ENCODE results near the gene GNB1. TPM values are rescaled to one million over a fixed set of nuclear protein-coding genes. Genes with fewer than 3 reads are reported as not detected.

Gene GNB1
- total and polyA plus RNA-seq, 3 experiments from 2014 or later: 114 to 470 (median 436) TPM

DNA sequence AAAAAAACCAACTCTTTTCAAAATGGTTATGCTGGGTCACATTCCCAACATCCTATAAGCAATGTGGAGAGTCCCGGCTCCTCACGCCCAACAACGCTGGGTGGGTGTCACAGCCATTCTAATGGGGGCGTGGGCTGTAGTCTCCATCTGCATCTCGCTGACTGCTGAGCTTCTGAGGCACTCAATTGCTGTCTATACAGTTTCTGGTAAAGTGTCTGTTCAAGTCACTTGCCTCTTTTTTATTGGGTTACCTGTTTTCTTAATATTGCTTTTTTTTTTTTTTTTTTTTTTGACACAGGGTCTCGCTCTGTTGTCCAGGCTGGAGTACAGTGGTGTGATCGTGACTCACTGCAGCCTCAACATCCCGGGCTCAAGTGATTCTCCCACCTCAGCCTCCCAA is 54.8 kb downstream of the GNB1 start:
- Histone ChIP-seq H3K27me3 (ENCODE audit: insufficient read depth, low read length, poor library complexity, severe bottlenecking) (no peaks in the 10 kb centered on the region), H3K4me3 (ENCODE audit: low read length) (no peak overlapping the region), H3K4me1 (ENCODE audit: insufficient read depth, low read length) (peaks cover 6% of the 10 kb centered on the region), H3K9me3 (ENCODE audit: low read length) (no peaks in the 10 kb centered on the region), H3K36me3 (ENCODE audit: insufficient read depth, low read length) (peaks cover 21% of the 10 kb centered on the region), H3K27ac (ENCODE audit: low read depth, low read length) (no peak overlapping the region)
- peak in 1 of 5 donors; percentile 1 for DNase-seq
- Mint-ChIP-seq H3K27ac (peak overlapping the region in 3 of 8 donors; percentile 29 to 61 (median 47)), H3K36me3 (peaks cover 0 to 62% (median 3%) of the 10 kb centered on the region in 3 donors), H3K4me3 (no peak overlapping the region), H3K4me1 (peaks cover 33 to 57% (median 44%) of the 10 kb centered on the region in 3 donors), H3K9me3 (no peaks in the 10 kb centered on the region), H3K27me3 (no peaks in the 10 kb centered on the region)
- POLR2A ChIA-PET: no interaction called here
- CTCF ChIA-PET: no interaction called here

DNA sequence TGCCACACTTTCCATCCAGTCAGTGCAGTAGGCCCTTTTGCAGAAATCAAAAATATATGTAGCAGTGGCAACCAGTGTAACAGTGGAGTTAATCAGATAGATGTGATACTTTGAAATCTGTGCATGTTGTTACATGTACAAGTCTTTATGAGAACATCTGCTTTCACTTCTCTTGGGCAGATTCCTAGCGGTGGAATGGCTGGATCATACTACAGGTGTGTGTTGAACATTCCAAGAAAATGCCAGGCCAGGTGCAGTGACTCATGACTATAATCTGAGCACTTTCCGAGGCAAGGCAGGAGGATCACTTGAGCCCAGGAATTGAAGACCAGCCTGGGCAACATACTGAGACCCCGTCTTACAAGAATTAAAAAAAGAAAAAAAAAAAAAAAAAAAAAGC is 55.3 kb downstream of the GNB1 start:
- H3K36me3 ChIP-seq (ENCODE audit: insufficient read depth, low read length): peaks cover 21% of the 10 kb centered on the region

DNA sequence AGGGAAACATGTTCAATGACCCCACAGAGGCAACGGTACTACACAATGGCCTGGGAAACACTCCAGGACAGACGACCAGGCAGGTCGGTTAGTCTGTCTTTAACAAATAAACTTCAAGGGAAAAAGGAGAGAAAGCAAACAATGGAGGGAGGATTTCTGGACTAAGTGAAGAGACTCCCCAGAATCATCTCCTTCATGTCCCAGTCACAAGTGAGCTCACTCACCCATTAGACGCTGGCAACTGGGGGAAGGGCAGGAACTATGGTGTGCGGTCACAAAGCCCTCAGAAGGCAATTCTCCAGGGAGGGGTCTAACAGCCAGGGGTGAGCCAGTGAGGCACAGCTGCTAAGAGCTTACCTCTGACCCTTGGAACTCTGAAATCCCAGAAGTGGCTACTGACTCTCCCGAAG is 57.0 kb downstream of the GNB1 start:
- peaks cover 0 to 66% (median 7%) of the 10 kb centered on the region in 3 donors for H3K36me3 Mint-ChIP-seq
- H3K9me3 Mint-ChIP-seq: no peaks in the 10 kb centered on the region
- DNase-seq: peak in 1 of 5 donors; percentile 8
- Histone ChIP-seq H3K27ac (ENCODE audit: low read depth, low read length) (no peak overlapping the region), H3K36me3 (ENCODE audit: insufficient read depth, low read length) (peaks cover 21% of the 10 kb centered on the region), H3K4me1 (ENCODE audit: insufficient read depth, low read length) (no peaks in the 10 kb centered on the region), H3K4me3 (ENCODE audit: low read length) (no peak overlapping the region), H3K9me3 (ENCODE audit: low read length) (no peaks in the 10 kb centered on the region), H3K27me3 (ENCODE audit: insufficient read depth, low read length, poor library complexity, severe bottlenecking) (no peaks in the 10 kb centered on the region)
- H3K27me3 Mint-ChIP-seq: no peaks in the 10 kb centered on the region
- H3K4me1 Mint-ChIP-seq: peaks cover 31 to 52% (median 35%) of the 10 kb centered on the region in 3 donors
- peak overlapping the region in 6 of 8 donors; percentile 32 to 87 (median 61) for H3K27ac Mint-ChIP-seq
- CTCF ChIA-PET: no interaction called here
- no peak overlapping the region for H3K4me3 Mint-ChIP-seq
- POLR2A ChIA-PET: no interaction called here

More for the DNA sequence above, 55.3 kb downstream of the GNB1 start:
- Histone ChIP-seq H3K27ac (ENCODE audit: low read depth, low read length) (no peak overlapping the region), H3K4me3 (ENCODE audit: low read length) (no peak overlapping the region), H3K27me3 (ENCODE audit: insufficient read depth, low read length, poor library complexity, severe bottlenecking) (no peaks in the 10 kb centered on the region), H3K4me1 (ENCODE audit: insufficient read depth, low read length) (peaks cover 2% of the 10 kb centered on the region), H3K9me3 (ENCODE audit: low read length) (no peaks in the 10 kb centered on the region)
- H3K27ac Mint-ChIP-seq: peak overlapping the region in 4 of 8 donors; percentile 57 to 70 (median 63)
- no peak overlapping the region for H3K4me3 Mint-ChIP-seq
- no peaks in the 10 kb centered on the region for H3K9me3 Mint-ChIP-seq
- H3K36me3 Mint-ChIP-seq: peaks cover 0 to 64% (median 4%) of the 10 kb centered on the region in 3 donors
- ChIA-PET POLR2A (no interaction called here), CTCF (no interaction called here)
- peaks cover 31 to 57% (median 41%) of the 10 kb centered on the region in 3 donors for H3K4me1 Mint-ChIP-seq
- DNase-seq: no peak
- H3K27me3 Mint-ChIP-seq: no peaks in the 10 kb centered on the region

DNA sequence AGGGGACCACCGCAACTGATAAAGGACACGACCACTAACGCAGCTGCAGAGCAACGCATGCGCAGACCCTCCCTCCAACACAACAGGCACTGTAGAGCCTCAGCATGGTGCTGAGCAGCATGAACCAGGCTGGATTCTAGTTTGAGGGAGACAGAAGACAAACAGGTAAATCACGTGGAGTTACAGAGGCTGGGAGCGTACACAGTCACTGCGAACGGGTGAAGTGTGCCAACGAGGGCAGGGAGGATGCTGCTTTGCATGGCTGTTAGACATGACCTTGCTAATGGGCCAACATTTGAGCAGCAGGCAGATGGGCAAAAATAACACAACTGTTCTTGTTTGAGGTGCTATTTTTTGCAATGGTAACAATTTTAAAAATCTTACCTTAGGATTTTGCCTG is 57.4 kb downstream of the GNB1 start:
- Histone ChIP-seq H3K9me3 (ENCODE audit: low read length) (no peaks in the 10 kb centered on the region), H3K36me3 (ENCODE audit: insufficient read depth, low read length) (peaks cover 21% of the 10 kb centered on the region), H3K4me1 (ENCODE audit: insufficient read depth, low read length) (no peaks in the 10 kb centered on the region), H3K27ac (ENCODE audit: low read depth, low read length) (no peak overlapping the region), H3K4me3 (ENCODE audit: low read length) (no peak overlapping the region), H3K27me3 (ENCODE audit: insufficient read depth, low read length, poor library complexity, severe bottlenecking) (no peaks in the 10 kb centered on the region)
- H3K9me3 Mint-ChIP-seq: no peaks in the 10 kb centered on the region
- ChIA-PET POLR2A (no interaction called here), CTCF (interaction anchor here (0.7 kb wide), 1 partner anchor 10 kb away, joined by 5 read pairs; no protein-coding TSS in a partner anchor)
- H3K4me3 Mint-ChIP-seq: no peak overlapping the region
- H3K27ac Mint-ChIP-seq: peak overlapping the region in 7 of 8 donors; percentile 17 to 86 (median 52)
- H3K27me3 Mint-ChIP-seq: no peaks in the 10 kb centered on the region
- peak in 1 of 5 donors; percentile 27 for DNase-seq
- H3K4me1 Mint-ChIP-seq: peaks cover 31 to 52% (median 38%) of the 10 kb centered on the region in 3 donors
- H3K36me3 Mint-ChIP-seq: peaks cover 0 to 62% (median 7%) of the 10 kb centered on the region in 3 donors

DNA sequence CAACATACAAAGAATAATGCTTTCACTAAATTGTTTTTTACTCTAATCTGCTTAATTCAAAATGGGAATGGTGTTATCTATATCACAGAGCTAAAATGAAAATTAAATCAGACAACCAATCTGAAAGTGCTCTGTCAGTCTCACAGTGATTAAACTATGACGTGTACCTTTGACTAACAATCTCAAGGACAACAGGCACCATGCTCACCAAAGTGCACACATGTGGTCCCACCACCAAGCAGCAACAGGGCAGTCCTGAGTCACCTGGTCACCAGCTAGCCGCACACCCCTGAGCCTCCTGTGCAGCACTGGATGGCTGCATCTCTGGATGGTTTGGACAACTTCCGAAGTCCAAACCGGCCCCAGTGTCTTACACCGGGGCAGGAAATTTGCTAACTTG is 58.1 kb downstream of the GNB1 start:
- H3K27ac Mint-ChIP-seq: peak overlapping the region; percentile 15 to 98 (median 60)
- peak in 1 of 5 donors; percentile 14 for DNase-seq
- Histone ChIP-seq H3K27me3 (ENCODE audit: insufficient read depth, low read length, poor library complexity, severe bottlenecking) (no peaks in the 10 kb centered on the region), H3K4me3 (ENCODE audit: low read length) (no peak overlapping the region), H3K4me1 (ENCODE audit: insufficient read depth, low read length) (no peaks in the 10 kb centered on the region), H3K27ac (ENCODE audit: low read depth, low read length) (no peak overlapping the region), H3K36me3 (ENCODE audit: insufficient read depth, low read length) (peaks cover 21% of the 10 kb centered on the region), H3K9me3 (ENCODE audit: low read length) (no peaks in the 10 kb centered on the region)
- no peaks in the 10 kb centered on the region for H3K27me3 Mint-ChIP-seq
- CTCF ChIA-PET: interaction anchor here (0.7 kb wide), 1 partner anchor 10 kb away, joined by 5 read pairs; no protein-coding TSS in a partner anchor
- H3K9me3 Mint-ChIP-seq: no peaks in the 10 kb centered on the region
- peaks cover 0 to 64% (median 7%) of the 10 kb centered on the region in 3 donors for H3K36me3 Mint-ChIP-seq
- POLR2A ChIA-PET: no interaction called here
- H3K4me1 Mint-ChIP-seq: peaks cover 33 to 58% (median 42%) of the 10 kb centered on the region in 3 donors
- H3K4me3 Mint-ChIP-seq: peak overlapping the region in 1 of 7 donors; percentile 13

DNA sequence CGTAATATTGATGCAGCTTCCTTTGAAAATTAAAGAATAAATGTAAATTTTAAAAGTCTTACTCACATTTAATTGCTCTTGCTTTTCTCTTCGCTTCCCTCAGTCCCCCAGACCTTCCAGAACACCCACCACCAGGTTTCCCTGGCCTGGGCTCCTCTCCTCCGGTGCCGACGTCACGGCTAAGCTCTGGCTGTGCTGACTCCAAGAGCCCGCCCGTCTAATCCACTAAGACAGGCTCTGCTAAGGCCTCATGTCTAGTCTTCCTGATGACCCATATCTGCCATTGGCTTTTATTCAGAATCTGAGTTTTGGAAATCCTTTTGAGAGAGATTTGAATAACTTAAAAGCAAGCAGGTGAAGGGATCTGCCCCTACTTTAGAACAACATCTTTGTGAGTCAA is 58.7 kb downstream of the GNB1 start:
- POLR2A ChIA-PET: no interaction called here
- H3K4me3 Mint-ChIP-seq: no peak overlapping the region
- peak in 1 of 5 donors; percentile 12 for DNase-seq
- Histone ChIP-seq H3K9me3 (ENCODE audit: low read length) (no peaks in the 10 kb centered on the region), H3K27me3 (ENCODE audit: insufficient read depth, low read length, poor library complexity, severe bottlenecking) (no peaks in the 10 kb centered on the region), H3K4me1 (ENCODE audit: insufficient read depth, low read length) (no peaks in the 10 kb centered on the region), H3K27ac (ENCODE audit: low read depth, low read length) (no peak overlapping the region), H3K4me3 (ENCODE audit: low read length) (no peak overlapping the region), H3K36me3 (ENCODE audit: insufficient read depth, low read length) (peaks cover 21% of the 10 kb centered on the region)
- CTCF ChIA-PET: no interaction called here
- H3K27ac Mint-ChIP-seq: peak overlapping the region in 7 of 8 donors; percentile 9 to 98 (median 83)
- H3K36me3 Mint-ChIP-seq: peaks cover 0 to 65% (median 7%) of the 10 kb centered on the region in 3 donors
- peaks cover 35 to 65% (median 48%) of the 10 kb centered on the region in 3 donors for H3K4me1 Mint-ChIP-seq
- no peaks in the 10 kb centered on the region for H3K27me3 Mint-ChIP-seq
- H3K9me3 Mint-ChIP-seq: no peaks in the 10 kb centered on the region

DNA sequence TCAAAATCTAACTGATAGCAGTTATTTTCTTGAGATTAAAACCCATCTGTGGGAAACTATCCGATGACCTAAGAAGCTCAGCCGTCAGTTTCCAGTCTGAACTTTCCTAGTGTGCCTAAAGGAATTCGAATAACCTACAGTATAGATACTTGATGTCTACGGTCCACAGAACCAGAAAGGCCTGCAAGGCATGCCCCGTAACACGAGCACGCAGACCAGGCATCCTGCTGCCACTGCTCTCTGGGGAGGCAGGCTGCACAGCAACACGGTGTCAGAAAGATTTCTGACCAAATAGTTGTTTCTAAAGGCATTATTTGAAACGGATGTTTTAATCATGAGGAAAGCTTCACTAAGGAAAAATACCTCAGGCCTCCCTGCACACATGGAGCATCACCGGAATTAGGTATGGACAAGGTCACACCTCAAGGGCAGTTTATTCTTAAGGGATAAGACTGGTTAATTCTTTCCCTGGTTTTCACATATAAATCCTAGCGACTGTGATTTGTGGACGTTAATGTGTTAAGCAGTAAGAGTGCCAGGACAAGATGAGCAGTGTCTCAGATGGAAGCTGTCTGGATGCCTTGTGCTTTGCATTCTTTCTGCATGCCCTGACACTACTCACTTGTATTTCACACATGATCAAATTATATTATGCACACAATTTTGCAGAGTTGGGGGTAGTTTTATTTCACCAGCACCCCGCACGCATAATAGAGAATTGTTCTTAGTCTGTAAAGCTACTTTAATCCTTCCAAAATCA is 63.6 kb downstream of the GNB1 start:
- peak in 1 of 5 donors; percentile 0 for DNase-seq
- no peaks in the 10 kb centered on the region for H3K9me3 Mint-ChIP-seq
- H3K36me3 ChIP-seq (ENCODE audit: insufficient read depth, low read length): peaks cover 11% of the 10 kb centered on the region
- H3K27me3 ChIP-seq (ENCODE audit: insufficient read depth, low read length, poor library complexity, severe bottlenecking): no peaks in the 10 kb centered on the region
- H3K27ac Mint-ChIP-seq: peak overlapping the region in 3 of 8 donors; percentile 43 to 78 (median 61)
- peaks cover 0 to 50% (median 14%) of the 10 kb centered on the region in 3 donors for H3K36me3 Mint-ChIP-seq
- H3K4me1 ChIP-seq (ENCODE audit: insufficient read depth, low read length): no peaks in the 10 kb centered on the region
- POLR2A ChIA-PET: no interaction called here
- H3K9me3 ChIP-seq (ENCODE audit: low read length): no peaks in the 10 kb centered on the region
- CTCF ChIA-PET: interaction anchor here (1.0 kb wide), 1 partner anchor 78 kb away, joined by 4 read pairs; no protein-coding TSS in a partner anchor
- peaks cover 0 to 1% of the 10 kb centered on the region in 2 donors for H3K27me3 Mint-ChIP-seq
- H3K27ac ChIP-seq (ENCODE audit: low read depth, low read length): no peak overlapping the region
- no peak overlapping the region for H3K4me3 ChIP-seq (ENCODE audit: low read length)
- no peak overlapping the region for H3K4me3 Mint-ChIP-seq
- peaks cover 29 to 56% (median 41%) of the 10 kb centered on the region in 3 donors for H3K4me1 Mint-ChIP-seq

All from CD8-positive, alpha-beta memory T cell (primary cell).